ENCODE data around the gene SAMD7.

DNA sequence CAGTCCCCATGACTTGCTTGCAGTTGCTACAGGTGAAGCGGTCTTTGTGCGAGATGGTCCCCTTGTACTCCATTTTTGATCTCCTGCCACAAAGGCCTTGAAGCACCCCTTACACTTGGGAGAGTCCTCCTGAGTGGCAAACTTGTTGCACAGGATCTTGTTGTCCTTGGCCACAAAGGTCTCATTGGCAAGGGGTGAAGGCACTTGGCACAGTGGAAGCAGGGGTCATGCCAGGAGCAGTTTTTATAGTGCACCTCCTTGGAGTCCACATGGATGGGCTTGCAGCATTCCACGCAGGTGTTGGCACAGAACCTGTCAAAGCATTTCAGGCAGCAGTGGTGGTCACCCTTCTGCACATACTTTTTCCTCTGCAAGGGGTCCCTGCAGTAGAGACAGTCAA, 35.0 kb downstream of the SAMD7 start:
- TF ChIP-seq, protein P1, sequence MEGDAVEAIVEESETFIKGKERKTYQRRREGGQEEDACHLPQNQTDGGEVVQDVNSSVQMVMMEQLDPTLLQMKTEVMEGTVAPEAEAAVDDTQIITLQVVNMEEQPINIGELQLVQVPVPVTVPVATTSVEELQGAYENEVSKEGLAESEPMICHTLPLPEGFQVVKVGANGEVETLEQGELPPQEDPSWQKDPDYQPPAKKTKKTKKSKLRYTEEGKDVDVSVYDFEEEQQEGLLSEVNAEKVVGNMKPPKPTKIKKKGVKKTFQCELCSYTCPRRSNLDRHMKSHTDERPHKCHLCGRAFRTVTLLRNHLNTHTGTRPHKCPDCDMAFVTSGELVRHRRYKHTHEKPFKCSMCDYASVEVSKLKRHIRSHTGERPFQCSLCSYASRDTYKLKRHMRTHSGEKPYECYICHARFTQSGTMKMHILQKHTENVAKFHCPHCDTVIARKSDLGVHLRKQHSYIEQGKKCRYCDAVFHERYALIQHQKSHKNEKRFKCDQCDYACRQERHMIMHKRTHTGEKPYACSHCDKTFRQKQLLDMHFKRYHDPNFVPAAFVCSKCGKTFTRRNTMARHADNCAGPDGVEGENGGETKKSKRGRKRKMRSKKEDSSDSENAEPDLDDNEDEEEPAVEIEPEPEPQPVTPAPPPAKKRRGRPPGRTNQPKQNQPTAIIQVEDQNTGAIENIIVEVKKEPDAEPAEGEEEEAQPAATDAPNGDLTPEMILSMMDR (IDR thresholded peaks at IDR 0.05) = no peak
- TF ChIP-seq, protein P2, sequence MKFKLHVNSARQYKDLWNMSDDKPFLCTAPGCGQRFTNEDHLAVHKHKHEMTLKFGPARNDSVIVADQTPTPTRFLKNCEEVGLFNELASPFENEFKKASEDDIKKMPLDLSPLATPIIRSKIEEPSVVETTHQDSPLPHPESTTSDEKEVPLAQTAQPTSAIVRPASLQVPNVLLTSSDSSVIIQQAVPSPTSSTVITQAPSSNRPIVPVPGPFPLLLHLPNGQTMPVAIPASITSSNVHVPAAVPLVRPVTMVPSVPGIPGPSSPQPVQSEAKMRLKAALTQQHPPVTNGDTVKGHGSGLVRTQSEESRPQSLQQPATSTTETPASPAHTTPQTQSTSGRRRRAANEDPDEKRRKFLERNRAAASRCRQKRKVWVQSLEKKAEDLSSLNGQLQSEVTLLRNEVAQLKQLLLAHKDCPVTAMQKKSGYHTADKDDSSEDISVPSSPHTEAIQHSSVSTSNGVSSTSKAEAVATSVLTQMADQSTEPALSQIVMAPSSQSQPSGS (CRISPR knock-in tag; IDR thresholded peaks at IDR 0.05; ENCODE audit: borderline replicate concordance, low read depth) = no peak
- TF ChIP-seq, protein P3, sequence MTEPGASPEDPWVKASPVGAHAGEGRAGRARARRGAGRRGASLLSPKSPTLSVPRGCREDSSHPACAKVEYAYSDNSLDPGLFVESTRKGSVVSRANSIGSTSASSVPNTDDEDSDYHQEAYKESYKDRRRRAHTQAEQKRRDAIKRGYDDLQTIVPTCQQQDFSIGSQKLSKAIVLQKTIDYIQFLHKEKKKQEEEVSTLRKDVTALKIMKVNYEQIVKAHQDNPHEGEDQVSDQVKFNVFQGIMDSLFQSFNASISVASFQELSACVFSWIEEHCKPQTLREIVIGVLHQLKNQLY (CRISPR knock-in tag; IDR thresholded peaks at IDR 0.05) = no peak
- TF ChIP-seq, protein P4, sequence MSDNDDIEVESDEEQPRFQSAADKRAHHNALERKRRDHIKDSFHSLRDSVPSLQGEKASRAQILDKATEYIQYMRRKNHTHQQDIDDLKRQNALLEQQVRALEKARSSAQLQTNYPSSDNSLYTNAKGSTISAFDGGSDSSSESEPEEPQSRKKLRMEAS (CRISPR knock-in tag; IDR thresholded peaks at IDR 0.05) = no peak
- no peak for TF ChIP-seq ZNF121 (CRISPR knock-in tag; IDR thresholded peaks at IDR 0.05)
- TF ChIP-seq CBFB (CRISPR knock-in tag; IDR thresholded peaks at IDR 0.05; ENCODE audit: low read depth) = no peak
- TF ChIP-seq RELA (CRISPR knock-in tag; IDR thresholded peaks at IDR 0.05; ENCODE audit: borderline replicate concordance) = no peak

Data from WTC11 (cell line).